OCI-M2 (cell line): ENCODE measurements around the gene MIX23.
"Not testable (repeated sequence)": the region's sequence is repeated elsewhere in the genome, so short reads cannot be mapped to it uniquely, and the experiment has no call there.

Experiments
- DNase-seq: peaks from one replicate; lab custom pipeline; 2025; ENCODE audit not compliant: unreplicated experiment; lab: John Stamatoyannopoulos, UW

Gene MIX23

DNA sequence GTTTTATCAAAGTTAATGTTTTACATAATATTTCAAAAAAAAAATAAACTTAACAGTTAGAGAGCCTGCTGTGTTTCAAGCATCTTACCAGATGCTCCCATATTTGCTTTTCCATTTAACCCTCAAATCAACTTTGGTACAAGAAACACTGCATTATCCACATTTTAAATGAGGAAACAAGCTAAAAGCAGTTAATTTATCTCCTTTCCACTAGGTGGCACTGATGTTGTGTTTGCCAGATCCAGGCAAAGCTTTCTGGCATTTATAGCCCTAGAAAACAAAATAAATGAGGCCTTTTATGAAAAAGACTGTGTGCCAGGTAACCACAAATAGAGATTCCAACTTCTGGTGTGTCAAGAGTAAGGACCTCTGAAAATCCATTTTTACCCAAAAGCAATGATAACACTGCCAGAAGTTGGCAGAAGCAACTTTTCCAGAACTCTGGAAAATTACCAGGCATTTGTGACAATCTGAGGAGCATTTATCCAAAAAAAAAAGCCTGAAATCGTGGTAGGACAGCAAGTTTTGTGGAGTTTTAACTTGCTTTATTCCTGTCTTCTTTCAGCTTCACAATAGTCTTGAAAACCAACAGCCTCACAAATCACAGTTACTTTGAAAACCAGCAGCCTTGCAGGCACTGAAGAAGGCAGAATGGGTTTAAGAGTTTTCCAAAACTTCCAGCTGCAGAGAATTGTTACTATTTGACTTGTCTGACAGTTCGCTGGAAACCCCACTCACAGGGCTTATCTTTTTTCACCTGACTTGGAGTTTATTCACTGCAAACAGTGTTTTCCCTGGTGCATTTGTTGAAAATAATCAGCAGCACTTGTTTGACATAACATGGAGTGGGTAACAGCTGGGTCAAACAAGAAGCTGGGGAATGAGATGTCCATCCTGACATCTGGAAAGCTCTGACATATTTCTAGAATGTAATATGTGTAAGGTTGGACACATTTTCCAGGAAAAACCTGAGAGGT lies 10.1 kb upstream of the MIX23 start:
- DNase-seq = no peak

DNA sequence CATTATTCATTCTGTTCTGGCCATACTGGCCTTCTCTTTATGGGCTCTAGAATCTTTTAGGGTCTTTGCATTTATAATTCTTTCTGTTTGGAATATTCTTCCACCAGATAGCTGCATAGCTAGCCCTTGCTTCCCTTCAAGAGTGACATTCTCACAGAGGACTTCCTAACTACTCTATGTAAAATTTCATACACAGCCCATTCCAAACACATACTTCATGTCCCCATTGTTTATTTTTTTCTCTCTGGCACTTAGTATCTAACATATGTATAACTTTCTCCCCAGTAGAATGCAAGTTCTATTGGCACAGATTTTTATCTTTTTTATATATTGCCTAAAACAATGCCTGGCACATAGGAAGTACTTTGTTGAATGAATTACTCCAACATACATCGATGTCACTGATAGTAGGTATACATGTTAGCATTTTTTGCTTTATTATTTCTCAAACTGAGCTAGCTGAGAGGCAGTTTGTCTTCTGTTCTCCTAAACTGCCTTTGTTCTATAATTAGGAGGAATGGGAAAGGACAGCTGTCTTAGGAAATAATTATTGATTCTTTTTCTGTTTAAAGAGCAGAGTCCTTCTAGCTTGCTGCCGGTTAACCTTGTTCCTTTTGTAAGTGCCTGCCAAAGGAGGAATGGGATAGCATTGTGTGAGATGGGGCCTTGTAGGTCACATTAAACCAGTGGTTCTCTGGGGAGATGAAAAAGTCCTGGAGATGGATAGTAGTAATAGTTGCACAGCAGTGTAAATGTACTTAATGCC lies 8.8 kb upstream of the MIX23 start:
- no peak for DNase-seq

DNA sequence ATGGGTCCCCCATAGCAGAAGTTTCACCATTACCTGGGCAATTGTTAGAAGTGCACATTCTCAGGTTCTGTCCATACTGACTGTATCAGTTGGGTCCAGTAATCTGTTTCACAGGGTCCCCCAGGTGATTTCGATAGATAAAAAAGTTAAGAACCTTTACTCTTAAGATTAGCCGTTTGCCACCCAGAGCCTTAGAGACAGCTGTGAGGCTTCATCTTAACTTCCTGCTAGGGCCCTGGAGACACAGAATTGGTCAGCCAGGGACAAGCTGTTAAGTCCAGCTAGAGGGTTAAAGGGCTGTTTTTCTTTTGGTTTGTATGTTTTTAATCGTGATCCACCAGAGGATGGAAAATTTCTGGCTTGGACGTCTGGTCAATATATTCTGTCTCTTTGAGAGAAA lies 7.6 kb upstream of the MIX23 start:
- DNase-seq = no peak

DNA sequence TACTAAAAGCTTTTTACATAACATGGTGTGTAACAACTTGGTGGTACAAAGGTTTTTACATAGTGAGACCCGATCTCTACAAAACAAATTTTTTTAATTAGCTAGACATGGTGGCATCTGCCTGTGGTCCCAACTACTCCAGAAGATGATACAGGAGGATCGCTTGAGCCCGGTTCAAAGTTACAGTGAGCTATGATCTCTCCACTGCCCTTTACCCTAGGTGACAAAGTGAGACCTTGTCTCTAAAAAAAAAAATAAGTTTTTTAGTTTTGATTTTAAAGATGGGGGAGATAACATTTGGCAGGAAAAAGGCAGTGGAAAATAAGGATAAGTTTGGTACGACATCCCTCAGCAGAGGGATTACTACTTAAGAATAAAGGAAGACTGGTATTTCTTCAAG lies 6.9 kb upstream of the MIX23 start:
- no peak for DNase-seq

DNA sequence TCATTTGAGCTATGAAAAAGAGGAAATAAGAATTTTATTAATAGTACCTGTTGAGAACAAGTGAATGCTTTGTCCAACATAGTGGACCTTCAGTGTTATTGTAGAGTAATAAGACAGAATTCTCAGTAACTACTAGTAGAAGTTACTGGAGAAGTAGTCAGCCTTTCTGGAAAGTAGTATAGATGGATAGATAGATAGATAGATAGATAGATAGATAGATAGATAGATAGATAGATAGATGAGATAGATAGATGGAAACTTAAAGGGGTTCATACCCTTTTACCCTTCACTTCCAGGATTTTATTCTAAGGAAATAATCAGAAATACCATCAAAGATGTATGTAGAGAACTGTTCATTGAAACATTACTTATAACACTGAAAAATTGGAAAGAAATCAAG lies 6.2 kb upstream of the MIX23 start:
- no peak for DNase-seq

DNA sequence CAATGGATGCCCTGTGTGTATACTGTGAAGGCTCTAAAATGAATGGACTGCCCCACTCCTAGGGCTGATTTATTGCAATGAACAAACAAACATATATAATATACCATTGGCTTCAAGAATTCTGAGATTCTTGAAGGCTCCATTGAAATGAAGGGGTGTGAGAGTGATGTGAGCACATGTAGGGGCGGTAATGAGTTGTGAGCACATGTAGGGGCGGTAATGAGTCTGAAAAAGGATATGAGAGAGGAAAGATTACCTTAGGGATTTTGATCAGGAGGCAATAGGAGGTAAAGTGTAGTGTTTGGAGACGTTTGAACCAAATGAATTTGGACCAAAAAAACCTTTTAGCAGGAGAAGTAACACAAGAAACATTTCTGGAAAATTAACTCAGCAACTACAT lies 4.7 kb upstream of the MIX23 start:
- DNase-seq = no peak

DNA sequence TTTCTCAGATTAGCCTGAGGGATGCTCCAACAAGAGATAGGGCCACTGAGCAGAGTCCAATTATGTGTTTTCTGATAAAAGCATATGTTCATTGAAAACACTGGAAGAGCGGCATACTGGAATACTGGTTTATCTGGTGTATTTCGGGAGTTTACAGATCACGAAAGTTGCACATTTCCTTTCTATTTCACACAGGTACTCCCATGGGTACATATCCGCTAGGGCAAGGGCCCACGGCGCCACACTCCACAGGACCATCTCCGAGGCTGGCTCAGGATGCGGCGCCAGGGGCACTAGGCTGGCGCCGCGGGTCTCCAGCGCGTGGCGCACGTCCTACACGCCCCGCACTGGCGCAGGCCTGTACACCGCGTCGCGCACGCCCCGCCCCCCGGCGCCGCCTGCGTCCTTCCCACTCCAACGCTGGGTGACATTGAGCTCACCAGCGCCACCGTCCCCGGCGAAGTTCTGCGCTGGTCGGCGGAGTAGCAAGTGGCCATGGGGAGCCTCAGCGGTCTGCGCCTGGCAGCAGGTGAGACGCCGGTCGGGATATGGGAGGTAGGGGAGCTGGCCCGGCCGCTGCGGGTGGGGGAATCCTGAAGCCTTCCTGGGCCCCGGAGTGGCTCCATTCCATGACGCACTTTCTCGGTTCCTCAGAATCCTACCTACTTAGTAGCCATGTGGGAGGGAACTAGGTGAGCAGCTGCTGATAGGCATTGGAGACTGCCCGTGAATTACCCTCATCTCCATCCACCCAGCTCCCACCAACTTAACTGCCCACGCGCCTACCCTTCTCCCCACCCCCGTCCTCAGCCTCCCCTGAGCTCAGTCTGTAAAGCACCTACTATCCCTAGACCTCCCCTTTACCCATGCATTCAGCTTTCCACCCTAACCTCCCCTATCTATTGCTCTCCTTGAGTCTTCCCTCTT lies 1.0 kb upstream of the MIX23 start, which contains the start of gene FAM162A:
TSS of gene FAM162A (plus strand) at position 412 of the 927 bp plus-strand sequence. CDS start at position 496, 84 bp downstream.
- DNase-seq = peak; percentile 49

DNA sequence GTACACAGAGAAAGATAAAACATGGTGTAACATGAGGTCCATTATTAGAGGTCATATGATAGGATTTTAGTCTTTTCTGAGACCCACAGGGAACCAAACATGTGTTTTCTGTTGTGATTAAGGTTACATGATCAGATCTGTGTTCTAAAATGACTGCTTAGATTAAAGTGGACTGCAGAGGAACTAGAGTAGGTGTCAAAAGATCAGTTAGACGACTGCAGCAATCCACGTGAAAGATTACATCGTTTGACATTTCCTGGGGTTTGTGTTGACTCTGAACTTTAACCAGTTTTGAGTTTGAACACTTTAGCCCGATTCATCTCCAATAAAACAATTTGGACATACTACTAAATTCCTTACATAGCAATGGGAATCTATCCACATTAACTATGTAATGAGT lies 5.1 kb downstream of the MIX23 start:
- DNase-seq = no peak

DNA sequence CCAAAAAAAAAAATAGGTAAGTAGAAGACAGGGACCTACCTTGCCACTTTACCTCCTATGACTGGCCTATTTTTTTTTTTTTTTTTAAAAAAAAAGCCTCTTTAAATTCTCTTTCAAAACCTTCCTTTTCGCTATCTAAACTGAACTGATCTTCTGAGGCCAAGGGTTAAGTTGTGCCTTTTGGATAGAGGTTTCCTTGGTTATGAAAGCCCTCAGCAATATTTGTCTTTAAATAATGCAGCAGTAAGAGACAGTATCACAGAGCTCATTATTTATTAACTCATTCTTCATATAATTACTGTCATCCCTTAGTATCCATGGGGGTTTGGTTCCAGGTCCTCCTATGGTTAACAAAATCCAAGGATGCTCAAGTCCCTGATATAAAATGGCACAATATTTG lies 9.0 kb downstream of the MIX23 start:
- no peak for DNase-seq

DNA sequence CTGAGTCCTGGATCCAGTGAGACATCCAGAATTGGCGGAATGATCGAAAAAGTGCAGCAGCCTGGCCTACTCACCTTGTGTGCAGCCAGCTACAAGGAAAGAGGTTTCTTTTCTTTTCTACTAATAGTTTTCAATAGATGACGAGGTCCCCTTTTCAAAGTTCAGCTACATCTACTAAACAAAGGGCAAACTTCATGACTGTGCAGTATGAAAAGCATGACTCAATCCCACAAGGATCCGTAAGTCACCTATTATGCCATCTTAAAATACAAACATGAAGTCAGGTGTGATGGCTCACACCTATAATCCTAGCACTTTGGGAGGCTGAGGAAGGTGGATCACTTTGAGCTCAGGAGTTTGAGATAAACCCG lies 16.7 kb downstream of the MIX23 start:
- no peak for DNase-seq

DNA sequence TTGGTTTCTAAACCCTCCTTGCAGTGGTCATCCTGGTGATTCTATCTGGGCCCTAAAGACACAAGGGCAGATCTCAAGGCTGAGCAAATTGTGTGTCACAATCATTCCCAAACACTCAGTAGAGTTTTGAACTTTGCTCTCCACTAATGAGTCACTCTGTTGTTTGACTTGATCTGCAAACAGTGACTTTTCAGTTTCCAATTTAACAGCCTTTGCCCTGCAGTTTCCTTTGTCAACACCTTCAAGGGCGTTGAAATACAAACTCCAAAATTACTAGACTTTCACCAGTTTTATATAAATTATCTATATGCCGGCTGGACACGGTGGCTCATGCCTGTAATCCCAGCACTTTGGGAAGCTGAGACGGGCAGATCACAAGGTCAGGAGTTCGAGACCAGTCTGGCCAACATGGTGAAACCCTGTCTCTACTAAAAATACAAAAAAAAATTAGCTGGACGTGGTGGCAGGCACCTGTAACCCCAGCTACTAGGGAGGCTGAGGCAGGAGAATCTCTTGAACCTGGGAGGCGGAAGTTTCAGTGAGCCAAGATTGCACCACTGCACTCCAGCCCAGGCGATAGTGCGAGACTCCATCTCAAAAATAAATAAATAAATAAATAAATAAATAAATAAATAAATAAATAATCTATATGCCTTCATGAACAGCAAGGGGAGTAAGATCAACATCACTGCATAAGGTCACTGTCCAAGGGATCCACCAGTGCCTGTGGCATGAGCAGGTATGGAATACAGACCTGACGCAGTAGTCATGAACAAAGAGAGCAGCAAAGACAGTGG lies 17.3 kb downstream of the MIX23 start:
- DNase-seq = not testable (repeated sequence)

DNA sequence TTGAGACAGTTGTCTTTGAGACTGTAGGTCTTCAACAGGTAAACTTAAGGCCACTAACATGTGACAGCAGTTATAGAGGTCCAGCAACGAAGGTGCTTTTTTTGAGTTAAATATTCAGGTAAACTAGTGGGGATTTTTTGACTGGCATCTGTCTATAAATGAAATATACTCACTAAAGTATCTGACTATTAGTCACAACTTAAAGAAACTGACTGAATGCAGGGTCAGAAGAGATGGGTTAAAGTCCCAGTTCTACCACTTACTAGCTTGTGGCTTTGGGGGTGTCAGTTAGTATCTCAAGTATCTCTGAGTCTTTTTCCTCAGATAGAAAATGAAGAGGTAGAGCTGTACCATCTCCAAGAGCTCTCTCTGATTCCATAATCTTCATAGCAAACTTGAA lies 18.0 kb downstream of the MIX23 start:
- DNase-seq = no peak

DNA sequence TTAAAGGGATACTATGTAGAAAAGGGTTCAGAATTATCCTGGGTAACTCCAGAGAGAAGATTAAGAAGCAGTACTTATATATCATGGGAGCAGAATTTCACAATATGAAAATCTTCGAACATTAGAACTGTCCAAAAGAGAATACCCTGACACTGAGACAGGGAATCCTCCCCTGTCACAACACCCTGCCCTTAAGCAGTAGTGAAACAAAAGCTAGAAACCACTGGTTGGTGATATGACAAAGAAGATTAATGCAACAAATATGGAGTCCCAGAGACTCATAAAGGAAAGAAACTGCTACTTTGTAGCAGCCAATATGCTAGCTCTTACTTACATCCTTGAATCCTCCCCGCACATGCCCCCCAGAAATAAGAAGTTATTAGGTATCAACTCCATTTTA lies 18.5 kb downstream of the MIX23 start:
- DNase-seq = no peak

DNA sequence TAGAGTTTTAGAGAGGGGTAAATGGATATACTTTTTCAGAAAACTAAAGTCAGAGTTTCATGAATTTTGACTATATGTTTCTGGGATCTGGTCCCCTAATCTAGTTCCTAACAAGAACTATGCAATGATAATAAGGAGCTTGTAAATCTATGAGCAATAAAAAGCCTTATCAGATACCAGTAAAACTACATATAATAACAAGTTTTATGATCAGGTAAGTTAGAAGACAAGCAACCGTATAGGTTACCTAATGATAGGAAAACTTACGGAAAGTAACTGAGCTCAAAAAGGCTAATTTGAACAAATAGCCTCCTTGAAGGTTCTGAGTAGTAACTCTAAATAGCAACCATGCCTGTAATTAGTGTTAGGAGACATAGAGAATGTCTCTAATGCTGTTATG lies 21.0 kb downstream of the MIX23 start:
- DNase-seq = no peak

DNA sequence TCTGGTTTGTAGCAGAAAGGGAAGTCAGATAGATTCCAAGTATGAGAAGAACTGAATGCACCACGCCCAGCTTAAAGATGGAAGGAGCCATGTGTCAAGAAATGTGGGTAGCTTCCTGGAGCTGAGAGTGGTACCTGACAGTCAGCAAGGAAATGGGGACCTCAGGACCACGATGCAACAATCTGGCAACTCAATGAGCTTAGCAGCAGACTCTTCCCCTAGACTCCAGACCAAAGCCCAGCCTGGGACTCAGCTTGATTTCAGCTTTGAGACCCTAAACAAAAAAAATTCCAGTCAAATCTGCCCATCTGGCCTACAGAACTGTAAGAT lies 24.4 kb downstream of the MIX23 start:
- no peak for DNase-seq

DNA sequence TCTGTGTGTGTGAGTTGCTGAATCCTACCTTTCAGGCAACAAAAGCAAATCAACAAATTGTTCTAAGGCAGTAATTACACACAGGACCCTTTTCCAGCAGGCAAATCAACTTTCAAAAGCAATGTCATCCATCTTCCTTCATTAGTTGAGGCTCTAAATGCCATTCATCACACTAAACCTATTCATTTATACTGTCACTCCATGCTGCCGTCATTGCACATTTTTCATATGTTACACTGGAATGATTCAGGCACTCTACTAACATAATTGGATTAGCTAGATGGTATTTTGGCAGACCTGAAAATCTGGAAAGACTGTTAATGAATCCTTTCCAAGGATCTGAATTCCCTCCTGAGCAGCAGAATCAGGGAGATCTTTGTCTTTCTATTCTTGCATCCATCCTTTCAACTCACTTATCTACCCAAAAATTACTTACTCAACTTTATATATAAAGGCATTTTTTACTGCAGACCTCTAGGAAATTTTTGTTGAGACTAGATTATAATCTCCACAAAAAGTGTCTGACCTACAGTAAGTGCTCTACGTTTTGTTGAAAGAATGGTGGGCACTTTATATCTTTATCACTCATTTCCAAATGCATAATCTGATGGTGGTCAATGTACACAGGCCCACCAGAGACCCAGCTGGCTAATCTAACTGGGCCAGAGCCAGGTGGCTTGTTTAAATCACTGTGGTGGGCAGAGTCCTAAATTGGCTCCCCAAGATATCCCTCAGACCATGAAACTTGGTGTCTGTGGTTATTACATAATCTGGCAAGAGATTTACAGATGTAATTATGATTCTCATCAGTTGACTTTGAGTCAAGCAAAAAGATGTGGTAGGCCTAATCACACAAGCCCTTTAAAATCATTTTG lies 25.0 kb downstream of the MIX23 start:
- no peak for DNase-seq

DNA sequence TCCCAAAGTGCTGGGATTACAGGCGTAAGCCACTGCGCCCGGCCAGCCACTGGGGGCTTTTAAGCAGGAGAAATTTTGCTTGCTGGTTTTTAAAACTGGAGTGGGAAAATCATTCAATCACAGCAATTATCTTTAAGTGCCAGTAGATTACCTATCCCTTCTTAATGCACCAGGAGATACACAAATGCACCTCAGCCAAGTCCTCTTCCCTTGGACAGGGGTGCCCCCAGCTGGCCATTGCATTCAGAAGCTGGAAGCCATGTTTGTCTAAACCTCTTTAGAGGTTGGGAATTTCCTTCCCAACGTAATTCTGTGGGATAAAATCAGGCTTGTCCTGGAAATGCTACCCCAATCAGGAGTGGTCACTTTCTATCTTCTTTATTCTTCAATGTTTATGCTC lies 26.6 kb downstream of the MIX23 start:
- no peak for DNase-seq

DNA sequence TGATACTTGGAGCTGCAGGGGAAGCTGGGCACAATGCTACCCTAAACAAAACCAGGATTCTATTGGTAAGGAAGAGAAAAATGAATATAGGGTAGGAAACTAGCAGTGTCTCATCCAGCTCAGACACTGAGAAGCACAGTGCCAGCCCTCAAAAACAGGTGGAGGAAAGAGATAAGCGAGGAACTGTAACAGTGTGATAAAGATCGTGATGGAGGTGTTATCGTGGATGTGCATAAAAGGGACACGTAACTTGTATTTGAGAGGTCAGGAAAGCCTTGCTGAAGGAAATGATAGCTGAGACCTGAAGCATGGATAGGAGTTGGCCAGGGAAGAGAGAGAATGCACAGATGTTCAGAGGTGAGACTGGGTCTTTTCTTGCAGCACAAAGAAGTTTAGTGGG lies 27.4 kb downstream of the MIX23 start:
- DNase-seq = no peak

DNA sequence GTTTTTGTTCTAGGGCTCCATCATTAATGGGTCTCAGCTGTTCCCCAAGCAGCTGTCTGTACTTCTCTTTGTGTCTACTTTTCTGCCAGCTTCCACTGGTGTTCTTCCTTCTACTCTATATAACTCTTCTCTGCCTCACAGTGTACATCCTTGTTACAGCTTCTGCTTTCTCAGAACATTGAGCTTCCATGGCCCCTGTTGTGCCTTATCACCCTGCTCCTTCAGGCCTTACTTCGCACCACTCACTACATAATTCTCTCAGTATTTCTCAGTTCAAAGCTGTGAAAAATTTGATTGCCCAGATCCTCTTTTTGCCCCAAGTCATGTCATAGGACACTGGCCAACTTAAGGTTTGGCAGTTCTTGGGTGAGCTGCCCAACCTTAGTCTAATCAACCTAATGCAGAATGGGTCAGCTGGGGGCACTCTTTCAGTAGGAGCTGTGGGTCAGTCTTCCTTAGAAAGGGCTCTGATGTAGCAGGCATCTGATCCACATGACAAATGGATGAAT lies 29.1 kb downstream of the MIX23 start:
- DNase-seq = no peak
